ENCODE measurements around the gene E2F8.
"Not testable (repeated sequence)": the region's sequence is repeated elsewhere in the genome, so short reads cannot be mapped to it uniquely, and the experiment has no call there.

Gene E2F8, protein sequence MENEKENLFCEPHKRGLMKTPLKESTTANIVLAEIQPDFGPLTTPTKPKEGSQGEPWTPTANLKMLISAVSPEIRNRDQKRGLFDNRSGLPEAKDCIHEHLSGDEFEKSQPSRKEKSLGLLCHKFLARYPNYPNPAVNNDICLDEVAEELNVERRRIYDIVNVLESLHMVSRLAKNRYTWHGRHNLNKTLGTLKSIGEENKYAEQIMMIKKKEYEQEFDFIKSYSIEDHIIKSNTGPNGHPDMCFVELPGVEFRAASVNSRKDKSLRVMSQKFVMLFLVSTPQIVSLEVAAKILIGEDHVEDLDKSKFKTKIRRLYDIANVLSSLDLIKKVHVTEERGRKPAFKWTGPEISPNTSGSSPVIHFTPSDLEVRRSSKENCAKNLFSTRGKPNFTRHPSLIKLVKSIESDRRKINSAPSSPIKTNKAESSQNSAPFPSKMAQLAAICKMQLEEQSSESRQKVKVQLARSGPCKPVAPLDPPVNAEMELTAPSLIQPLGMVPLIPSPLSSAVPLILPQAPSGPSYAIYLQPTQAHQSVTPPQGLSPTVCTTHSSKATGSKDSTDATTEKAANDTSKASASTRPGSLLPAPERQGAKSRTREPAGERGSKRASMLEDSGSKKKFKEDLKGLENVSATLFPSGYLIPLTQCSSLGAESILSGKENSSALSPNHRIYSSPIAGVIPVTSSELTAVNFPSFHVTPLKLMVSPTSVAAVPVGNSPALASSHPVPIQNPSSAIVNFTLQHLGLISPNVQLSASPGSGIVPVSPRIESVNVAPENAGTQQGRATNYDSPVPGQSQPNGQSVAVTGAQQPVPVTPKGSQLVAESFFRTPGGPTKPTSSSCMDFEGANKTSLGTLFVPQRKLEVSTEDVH

GRCh38 chr11:19240420-19241259 is at the start of gene E2F8:
Gene E2F8 (minus strand): TSS chr11:19240945. CDS start chr11:19240121, 824 bp downstream.
- DNase-seq (ENCODE audit: low read depth), result peak; percentile 89

- no peak for DNase-seq (ENCODE audit: low read depth)
Measured at GRCh38 chr11:19290356-19290755, 49.6 kb upstream of the E2F8 start.

GRCh38 chr11:19288256-19288655 is 47.5 kb upstream of the E2F8 start:
- no peak for DNase-seq (ENCODE audit: low read depth)

DNA sequence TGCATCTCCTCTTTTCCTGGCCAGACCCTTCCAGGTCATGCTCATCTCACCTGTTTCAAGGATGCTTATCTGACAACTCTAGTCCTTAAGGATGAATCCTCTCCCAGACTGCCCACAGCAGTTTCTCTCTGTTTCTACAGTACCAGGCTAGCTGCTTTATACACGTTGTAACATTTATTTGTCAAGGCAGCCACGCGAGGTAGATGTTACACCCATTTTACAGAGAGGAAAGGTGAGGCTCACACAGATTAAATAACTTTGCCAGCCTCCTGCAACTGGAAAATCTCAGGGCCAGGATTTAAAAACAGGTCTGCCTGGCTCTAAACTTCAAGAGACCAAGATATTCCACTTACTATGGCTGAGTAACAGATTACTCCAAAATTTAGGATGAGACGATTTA is 45.7 kb upstream of the E2F8 start:
- no peak for DNase-seq (ENCODE audit: low read depth)

DNA sequence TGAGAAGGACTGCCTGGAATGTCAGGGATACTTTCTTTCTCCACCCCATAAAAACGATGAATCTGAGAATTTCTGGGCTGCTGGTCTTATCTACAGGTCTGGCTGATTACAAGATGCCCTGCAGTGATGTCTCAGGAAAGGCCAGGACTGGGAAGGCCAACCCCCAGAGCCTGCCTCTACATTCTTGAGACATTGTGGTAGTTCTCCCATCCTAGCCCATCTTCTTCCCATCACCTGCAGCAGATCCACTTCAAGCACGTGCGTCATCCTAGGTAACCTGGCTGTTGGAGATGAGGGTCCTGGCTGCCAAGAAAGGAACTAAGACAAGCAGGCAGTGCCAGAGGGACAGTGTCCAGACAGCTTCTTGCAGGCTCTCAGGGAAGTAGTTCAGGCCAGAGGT is 44.1 kb upstream of the E2F8 start:
- no peak for DNase-seq (ENCODE audit: low read depth)

GRCh38 chr11:19283991-19284390 is 43.2 kb upstream of the E2F8 start:
- no peak for DNase-seq (ENCODE audit: low read depth)

- no peak for DNase-seq (ENCODE audit: low read depth)
Measured at GRCh38 chr11:19281555-19281954, 40.8 kb upstream of the E2F8 start.

DNA sequence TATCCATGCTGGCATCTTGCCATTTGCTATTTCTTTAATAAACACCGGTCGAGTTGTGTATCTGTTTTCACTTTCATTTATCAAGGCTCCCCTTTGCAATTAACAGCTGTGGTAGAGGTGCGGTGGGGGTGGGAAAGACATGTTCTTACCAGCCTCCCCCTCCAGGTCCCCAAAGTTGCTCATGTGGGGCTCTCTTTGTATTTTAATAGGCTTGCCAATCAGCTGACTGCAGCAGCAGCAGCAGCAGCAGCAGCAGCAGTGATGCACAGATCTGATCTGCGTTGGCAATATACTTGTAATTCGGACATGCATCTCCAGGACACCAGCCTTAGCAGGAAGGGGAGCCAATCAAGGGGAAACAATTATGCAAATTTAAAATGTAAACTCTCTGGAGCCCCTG is 40.3 kb upstream of the E2F8 start:
- DNase-seq (ENCODE audit: low read depth), result peak; percentile 8

- no peak for DNase-seq (ENCODE audit: low read depth)
Measured at GRCh38 chr11:19279451-19279850, 38.7 kb upstream of the E2F8 start.

- DNase-seq (ENCODE audit: low read depth), result peak; percentile 47
Measured at GRCh38 chr11:19276859-19277808, 36.4 kb upstream of the E2F8 start.

- no peak for DNase-seq (ENCODE audit: low read depth)
Measured at GRCh38 chr11:19275496-19275895, 34.8 kb upstream of the E2F8 start.

DNA sequence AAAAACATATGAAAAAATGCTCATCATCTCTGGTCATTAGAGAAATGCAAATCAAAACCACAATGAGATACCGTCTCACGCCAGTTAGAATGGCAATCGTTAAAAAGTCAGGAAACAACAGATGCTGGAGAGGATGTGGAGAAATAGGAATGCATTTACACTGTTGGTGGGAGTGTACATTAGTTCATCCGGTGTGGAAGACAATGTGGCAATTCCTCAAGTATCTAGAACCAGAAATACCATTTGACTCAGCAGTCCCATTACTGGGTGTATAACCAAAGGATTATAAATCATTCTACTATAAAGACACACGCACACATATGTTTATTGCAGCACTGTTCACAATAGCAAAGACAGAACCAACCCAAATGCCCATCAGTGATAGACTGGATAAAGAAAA is 32.5 kb upstream of the E2F8 start:
- not testable (repeated sequence) for DNase-seq (ENCODE audit: low read depth)

DNA sequence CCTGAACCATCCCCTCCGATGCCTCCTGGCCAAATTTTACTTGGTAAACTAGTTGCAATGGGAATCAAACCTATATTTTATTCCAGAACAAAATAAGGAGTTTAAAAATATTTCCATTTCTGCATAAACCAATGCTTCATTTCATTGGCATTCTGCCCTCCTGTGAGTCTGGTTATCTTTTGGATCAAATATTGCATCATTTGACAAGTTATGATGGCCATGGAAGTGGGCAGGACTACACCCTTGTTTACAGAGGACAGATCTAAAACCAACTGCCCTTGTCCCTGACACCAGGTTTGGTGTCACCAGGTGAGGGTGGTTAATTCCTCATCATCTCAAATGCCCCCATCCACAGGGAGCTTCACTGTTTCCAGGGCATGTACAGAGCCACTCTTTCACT is 28.2 kb upstream of the E2F8 start:
- DNase-seq (ENCODE audit: low read depth), result no peak

DNA sequence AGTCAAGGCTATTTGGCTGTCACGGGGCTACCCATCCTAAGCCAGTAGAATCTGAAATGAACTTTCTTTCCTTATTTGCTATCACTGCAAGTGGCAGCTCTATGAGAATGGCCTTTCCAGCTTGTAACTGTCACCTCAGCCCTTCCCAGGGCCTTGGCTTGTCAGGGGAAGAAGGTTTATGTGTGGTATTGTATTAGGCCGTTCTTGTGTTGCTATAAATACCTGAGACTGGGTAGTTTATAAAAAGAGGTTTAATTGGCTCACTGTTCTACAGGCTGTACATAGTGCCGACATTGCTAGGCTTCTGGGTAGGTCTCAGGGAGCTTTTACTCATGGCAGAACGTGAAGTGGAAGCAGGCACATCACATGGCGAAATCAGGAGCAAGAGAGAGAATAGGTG is 26.8 kb upstream of the E2F8 start:
- DNase-seq (ENCODE audit: low read depth), result no peak

- no peak for DNase-seq (ENCODE audit: low read depth)
Measured at GRCh38 chr11:19263333-19263732, 22.6 kb upstream of the E2F8 start.

GRCh38 chr11:19259487-19260345 is 19.0 kb upstream of the E2F8 start:
- DNase-seq (ENCODE audit: low read depth), result peak; percentile 54

- no peak for DNase-seq (ENCODE audit: low read depth)
Measured at GRCh38 chr11:19258641-19259230, 18.0 kb upstream of the E2F8 start.

GRCh38 chr11:19254441-19254840 is 13.7 kb upstream of the E2F8 start:
- DNase-seq (ENCODE audit: low read depth), result not testable (repeated sequence)

GRCh38 chr11:19253817-19254216 is 13.1 kb upstream of the E2F8 start:
- DNase-seq (ENCODE audit: low read depth), result peak; percentile 14

Data from iris pigment epithelial cell (primary cell).